Endothelial cell of umbilical vein (primary cell): ENCODE data around the gene YIPF3. TPM values are rescaled to one million over a fixed set of nuclear protein-coding genes. Genes with fewer than 3 reads are reported as not detected.

ENCODE experiments used
- BruUV-seq: library from RNA; stranded (reverse); fragments of 400-500 nt; replicated peaks from 2 replicates; lab custom pipeline; 2021; lab: Mats Ljungman, UMichigan
- CTCF ChIA-PET: fragments of 300-600, 350-600 bp; sonication (Branson Sonifier 250); formaldehyde crosslinking; loops from one replicate; lab custom pipeline; 2021; ENCODE audit warnings: antibody characterized with exemption, inconsistent platforms; lab: Charles Lee
- POLR2A ChIA-PET: fragments of 300-600, 350-600 bp; sonication (Branson Sonifier 250); formaldehyde crosslinking; loops from one replicate; lab custom pipeline; 2021; ENCODE audit warnings: antibody characterized with exemption, inconsistent platforms; lab: Charles Lee
- DNase-seq: peaks from one replicate; pipeline ENCODE4 v3.0.0-alpha.2; 2011; ENCODE audit warnings: low read depth, low spot score
- FAIRE-seq: peaks from 2 replicates; lab custom pipeline; 2011; peaks lifted over from hg19 to GRCh38; lab: Jason Lieb, UNC
- H2AFZ ChIP-seq: 2 replicates; pipeline ENCODE4 v1.6.0; 2012; ENCODE audit warnings: low read depth, low read length, control low read depth, inconsistent platforms
- H3K27ac ChIP-seq: 2 replicates; pipeline ENCODE4 v1.5.1; 2011; ENCODE audit warnings: low read depth, mild to moderate bottlenecking, control low read depth, low read length, moderate library complexity; ENCODE audit not compliant: insufficient read depth
- H3K27me3 ChIP-seq, 2 experiments: 2 replicates each; pipeline versions ENCODE4 v1.6.0 to v1.6.1; 2011; ENCODE audit warnings: low read length in 2 of 2, mixed read lengths in 1 of 2; ENCODE audit not compliant: control insufficient read depth in 2 of 2, insufficient read depth in 2 of 2
- H3K36me3 ChIP-seq, 2 experiments: 2 replicates in 1 of 2; 3 replicates in 1 of 2; pipeline ENCODE4 v1.5.1; 2011; ENCODE audit warnings: low read length in 2 of 2, mild to moderate bottlenecking in 1 of 2, moderate library complexity in 1 of 2; ENCODE audit not compliant: control insufficient read depth in 2 of 2, insufficient read depth in 2 of 2; ENCODE audit errors: extremely low read depth in 1 of 2
- H3K4me1 ChIP-seq: 3 replicates; pipeline ENCODE4 v1.5.1; 2011; ENCODE audit warnings: mild to moderate bottlenecking, low read length; ENCODE audit not compliant: control insufficient read depth, insufficient read depth; ENCODE audit errors: extremely low read depth
- H3K4me2 ChIP-seq: 2 replicates; pipeline ENCODE4 v1.6.1; 2011; ENCODE audit warnings: low read length, control low read depth, mixed read lengths; ENCODE audit not compliant: insufficient read depth
- H3K4me3 ChIP-seq, 3 experiments: fragments of 200-600 bp in 1 of 3; sonication (generic), shearing (Covaris generic) in 1 of 3; replicated peaks in 1 of 3; 2 replicates each; pipeline ENCODE4 v1.5.1; 2011 to 2016; ENCODE audit warnings: control low read depth in 3 of 3, low read length in 3 of 3, mild to moderate bottlenecking in 2 of 3, inconsistent platforms in 1 of 3, low read depth in 1 of 3, moderate library complexity in 1 of 3; ENCODE audit not compliant: insufficient read depth in 1 of 3
- H3K79me2 ChIP-seq: 2 replicates; pipeline ENCODE4 v1.6.0; 2012; ENCODE audit warnings: low read length, inconsistent platforms; ENCODE audit not compliant: control insufficient read depth, insufficient read depth
- H3K9ac ChIP-seq: replicated peaks from 2 replicates; pipeline ENCODE3; 2011; ENCODE audit warnings: low read length, control low read depth; ENCODE audit not compliant: insufficient read depth; ENCODE audit errors: extremely low read depth
- H3K9me1 ChIP-seq: replicated peaks from 3 replicates; pipeline ENCODE4 v1.6.0; 2011; ENCODE audit warnings: mild to moderate bottlenecking, low read length; ENCODE audit not compliant: control insufficient read depth, insufficient read depth; ENCODE audit errors: extremely low read depth
- H3K9me3 ChIP-seq: replicated peaks from 2 replicates; pipeline ENCODE4 v1.5.1; 2012; ENCODE audit warnings: low read length, inconsistent platforms; ENCODE audit not compliant: control insufficient read depth, insufficient read depth
- H4K20me1 ChIP-seq: replicated peaks from 2 replicates; pipeline ENCODE3; 2011; ENCODE audit warnings: mild to moderate bottlenecking, low read length; ENCODE audit not compliant: control insufficient read depth, insufficient read depth; ENCODE audit errors: extremely low read depth
- CTCF ChIP-seq, 2 donors: IDR thresholded peaks; 1 replicate in 1 of 2; 2 replicates in 1 of 2; pipeline ENCODE4 v1.5.1; 2011; ENCODE audit warnings: low read length in 2 of 2, mild to moderate bottlenecking in 2 of 2, moderate library complexity in 2 of 2, control low read depth in 1 of 2, inconsistent platforms in 1 of 2, low read depth in 1 of 2; ENCODE audit not compliant: insufficient read depth in 1 of 2; ENCODE audit errors: extremely low read depth in 1 of 2
- EZH2 ChIP-seq: IDR thresholded peaks from 2 replicates; pipeline ENCODE4 v1.6.1; 2012; ENCODE audit warnings: borderline replicate concordance, low read depth, mild to moderate bottlenecking, moderate library complexity, low read length, inconsistent platforms; ENCODE audit not compliant: severe bottlenecking
- FOS ChIP-seq: IDR thresholded peaks from 2 replicates; pipeline ENCODE4 v1.6.1; 2011; ENCODE audit warnings: mild to moderate bottlenecking, low read length, moderate library complexity, borderline replicate concordance; ENCODE audit not compliant: insufficient read depth
- GATA2 ChIP-seq: IDR thresholded peaks from 2 replicates; pipeline ENCODE4 v1.7.0; 2011; ENCODE audit warnings: low read depth, mild to moderate bottlenecking, moderate library complexity, mixed read lengths, low read length; ENCODE audit not compliant: insufficient read length, insufficient read depth
- JUN ChIP-seq: IDR thresholded peaks from 2 replicates; pipeline ENCODE4 v1.6.1; 2011; ENCODE audit warnings: borderline replicate concordance, low read depth; ENCODE audit not compliant: insufficient read length, insufficient read depth
- MAX ChIP-seq: IDR thresholded peaks from 2 replicates; pipeline ENCODE4 v1.6.1; 2011; ENCODE audit not compliant: insufficient read depth, insufficient read length
- MYC ChIP-seq: IDR thresholded peaks from one replicate; pipeline ENCODE4 v1.6.1; 2011; ENCODE audit warnings: mild to moderate bottlenecking, low read depth, low read length
- POLR2A ChIP-seq: IDR thresholded peaks from 2 replicates; pipeline ENCODE4 v1.6.1; 2012; ENCODE audit warnings: low read depth, mild to moderate bottlenecking, control low read depth, low read length
- POLR2AphosphoS5 ChIP-seq: IDR thresholded peaks from 2 replicates; pipeline ENCODE4 v1.6.1; 2012; ENCODE audit warnings: low read depth, mild to moderate bottlenecking, control low read depth, low read length, moderate library complexity; ENCODE audit not compliant: insufficient read depth
- dilution Hi-C: fragments of 300-500 bp; cut with MboI; formaldehyde crosslinking; loops from one replicate; pipeline ENCODE4 v1.15.0; 2019; ENCODE audit warnings: low sequenced_read_pairs; ENCODE audit not compliant: extremely low pct_ligation_motif_present
- intact Hi-C: fragments of 100-400 bp; cut with micrococcal nuclease; formaldehyde crosslinking; loops from one replicate; pipeline ENCODE4 v1.10.0; 2022
- polyA plus RNA-seq, 4 experiments: library from polyadenylated mRNA; depleted of rRNA in 3 of 4; stranded (reverse) in 3 of 4; unstranded in 1 of 4; fragments of >200 nt; gene quantifications; 2 replicates each; pipeline versions ENCODE4 v1.2.1 to v1.2.3, GENCODE V29; 2011 to 2012; ENCODE audit warnings: missing spikeins in 1 of 4
- total RNA-seq: library from RNA; stranded (reverse); gene quantifications from 2 replicates; pipeline ENCODE4 v1.2.3, GENCODE V29; 2021

Gene YIPF3
- total and polyA plus RNA-seq, 2 donors (not counting 3 experiments of a cell fraction or from before 2014, with no cell fraction given) = 119 to 470 TPM

- no peak for FAIRE-seq
- Histone ChIP-seq H3K27ac (no peak overlapping the region), H2AFZ (no peak overlapping the region), H3K9me1 (no peaks in the 10 kb centered on the region), H3K79me2 (no peaks in the 10 kb centered on the region), H3K27me3 (no peaks in the 10 kb centered on the region), H3K4me1 (no peaks in the 10 kb centered on the region), H3K4me3 (no peak overlapping the region), H3K36me3 (peaks cover 7 to 13% of the 10 kb centered on the region in 2 experiments), H3K9ac (no peak overlapping the region), H3K9me3 (no peaks in the 10 kb centered on the region), H3K4me2 (no peak overlapping the region), H4K20me1 (no peaks in the 10 kb centered on the region)
- no TSS peak for BruUV-seq
- intact Hi-C loops (no loop called here), dilution Hi-C loops (no loop called here)
- no peak for DNase-seq
- no peak for TF ChIP-seq JUN
- TF ChIP-seq POLR2AphosphoS5 = no peak
- no peak for TF ChIP-seq MAX
- TF ChIP-seq POLR2A = no peak
- TF ChIP-seq GATA2 = no peak
- no peak for TF ChIP-seq MYC
- POLR2A ChIA-PET = no interaction called here
- CTCF ChIA-PET = interaction anchor here (1.0 kb wide), 1 partner anchor 21 kb away, joined by 3 read pairs; no protein-coding TSS in a partner anchor
These were observed 25.2 kb upstream of the YIPF3 start for GRCh38 chr6:43541774-43542471.

- ChIA-PET CTCF (interaction anchor here (1.4 kb wide), 1 partner anchor 33 kb away, joined by 3 read pairs; no protein-coding TSS in a partner anchor), POLR2A (no interaction called here)
- H3K9me3 ChIP-seq = no peaks in the 10 kb centered on the region
- BruUV-seq = no TSS peak
- DNase-seq = no peak
- no peak for FAIRE-seq
- no peak overlapping the region for H3K4me2 ChIP-seq
- H3K9ac ChIP-seq = no peak overlapping the region
- no peak overlapping the region for H2AFZ ChIP-seq
- TF ChIP-seq JUN = no peak
- no peak for TF ChIP-seq MYC
- no peak for TF ChIP-seq FOS
- no peak for TF ChIP-seq CTCF (IDR thresholded peaks at IDR 0.05; ENCODE audit: extremely low read depth in 1 of 2, insufficient read depth in 1 of 2, low read depth in 1 of 2, low read length in 2 of 2)
- no peak for TF ChIP-seq EZH2
- TF ChIP-seq POLR2A = no peak
- no peak for TF ChIP-seq MAX
- TF ChIP-seq POLR2AphosphoS5 = no peak
- TF ChIP-seq GATA2 = no peak
- H3K4me3 ChIP-seq = no peak overlapping the region
- peaks cover 2 to 11% of the 10 kb centered on the region in 2 experiments for H3K36me3 ChIP-seq
- dilution Hi-C loops = no loop called here
- no peaks in the 10 kb centered on the region for H4K20me1 ChIP-seq
- intact Hi-C loops = no loop called here
- no peaks in the 10 kb centered on the region for H3K9me1 ChIP-seq
- no peaks in the 10 kb centered on the region for H3K79me2 ChIP-seq
- no peaks in the 10 kb centered on the region for H3K27me3 ChIP-seq
- H3K4me1 ChIP-seq = no peaks in the 10 kb centered on the region
- no peak overlapping the region for H3K27ac ChIP-seq
These were observed 23.8 kb upstream of the YIPF3 start for GRCh38 chr6:43540507-43540906.
